Activated T-cell treated with anti-CD3 and anti-CD28 coated beads for 48 hours (primary cell): ENCODE measurements around the gene PICK1.
"Not testable (repeated sequence)": the region's sequence is repeated elsewhere in the genome, so short reads cannot be mapped to it uniquely, and the experiment has no call there.

Experiments
- DNase-seq: peaks from one replicate; pipeline ENCODE4 v3.0.0-alpha.2; 2020; ENCODE audit warnings: low read depth

Gene PICK1

DNA sequence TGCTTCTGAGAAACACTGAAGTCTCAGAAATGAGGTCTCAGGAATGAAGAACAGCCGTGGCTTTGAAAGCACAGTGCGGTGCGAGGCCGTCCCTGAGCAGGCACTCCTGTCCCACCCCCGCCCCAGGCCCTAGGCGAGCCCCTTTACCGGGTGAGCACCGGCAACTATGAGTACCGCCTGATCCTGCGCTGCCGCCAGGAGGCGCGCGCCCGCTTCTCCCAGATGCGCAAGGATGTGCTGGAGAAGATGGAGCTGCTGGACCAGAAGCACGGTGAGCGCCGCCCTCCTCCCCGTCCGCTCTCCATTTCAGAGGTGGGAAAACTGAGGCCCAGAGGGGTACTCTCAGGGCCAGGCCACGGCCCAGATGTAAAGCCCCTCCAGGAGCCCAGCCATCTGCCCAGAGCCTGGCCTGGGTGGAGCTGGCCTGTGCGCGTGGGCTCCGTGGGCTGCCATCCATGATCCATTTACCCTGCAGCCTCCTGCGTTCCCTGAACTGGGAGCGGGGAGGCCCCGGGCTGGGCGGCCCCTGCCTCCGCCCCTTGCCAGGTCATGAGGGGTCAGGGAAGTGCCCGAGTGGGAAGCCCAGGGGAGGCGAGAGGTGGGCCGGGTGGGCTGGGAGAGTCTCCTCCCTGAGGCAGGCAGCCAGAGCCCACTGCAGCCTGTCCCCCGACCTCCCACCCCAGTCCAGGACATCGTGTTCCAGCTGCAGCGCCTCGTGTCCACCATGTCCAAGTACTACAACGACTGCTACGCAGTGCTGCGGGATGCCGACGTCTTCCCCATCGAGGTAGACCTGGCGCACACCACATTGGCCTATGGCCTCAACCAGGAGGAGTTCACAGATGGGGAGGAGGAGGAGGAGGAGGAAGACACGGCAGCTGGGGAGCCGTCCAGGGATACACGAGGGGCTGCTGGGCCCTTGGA is 17.2 kb downstream of the PICK1 start:
- DNase-seq = no peak

- DNase-seq = no peak
Measured at GRCh38 chr22:38075105-38075825, 18.1 kb downstream of the PICK1 start.

- no peak for DNase-seq
Measured at GRCh38 chr22:38075961-38076360, 18.8 kb downstream of the PICK1 start.

- no peak for DNase-seq
Measured at GRCh38 chr22:38077096-38077495, 19.9 kb downstream of the PICK1 start.

DNA sequence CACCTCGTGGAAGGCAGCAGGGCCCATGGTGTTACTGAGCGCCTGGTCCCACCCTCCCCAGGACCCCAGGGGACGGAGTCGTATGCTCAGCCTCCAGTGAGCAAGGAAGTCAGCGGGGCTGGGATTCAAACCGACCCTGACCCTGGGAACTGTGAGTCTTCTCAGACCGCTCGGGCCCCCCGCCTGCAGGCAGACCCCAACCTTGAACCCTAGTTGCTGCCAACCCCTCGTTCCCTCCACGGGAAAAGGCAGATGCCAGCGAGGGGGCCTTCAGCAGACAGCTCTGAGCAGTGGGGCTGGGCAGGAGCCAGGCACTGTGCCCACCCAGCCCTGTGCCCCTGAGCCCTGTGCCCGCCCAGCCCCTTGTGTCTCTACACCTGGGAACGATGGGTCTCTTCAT is 20.4 kb downstream of the PICK1 start:
- no peak for DNase-seq

- DNase-seq = no peak
Measured at GRCh38 chr22:38078046-38078840, 21.0 kb downstream of the PICK1 start.

DNA sequence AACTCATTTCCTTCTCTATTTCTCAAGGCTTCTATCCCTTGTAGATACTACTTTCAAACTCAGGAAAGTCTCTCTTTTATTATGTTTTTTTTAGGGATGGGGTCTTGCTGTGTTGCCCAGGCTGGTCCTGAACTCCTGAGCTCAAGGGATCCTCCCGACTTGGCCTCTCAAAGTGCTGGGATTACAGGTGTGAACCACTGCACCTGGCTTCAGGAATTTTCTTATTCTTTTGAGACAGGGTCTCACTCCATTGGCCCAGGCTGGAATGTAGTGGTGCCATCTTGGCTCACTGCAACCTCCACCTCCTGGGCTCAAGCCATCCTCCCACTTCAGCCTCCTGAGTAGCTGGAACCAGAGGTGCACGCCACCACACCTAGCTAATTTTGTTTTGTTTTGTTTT is 22.0 kb downstream of the PICK1 start:
- not testable (repeated sequence) for DNase-seq

DNA sequence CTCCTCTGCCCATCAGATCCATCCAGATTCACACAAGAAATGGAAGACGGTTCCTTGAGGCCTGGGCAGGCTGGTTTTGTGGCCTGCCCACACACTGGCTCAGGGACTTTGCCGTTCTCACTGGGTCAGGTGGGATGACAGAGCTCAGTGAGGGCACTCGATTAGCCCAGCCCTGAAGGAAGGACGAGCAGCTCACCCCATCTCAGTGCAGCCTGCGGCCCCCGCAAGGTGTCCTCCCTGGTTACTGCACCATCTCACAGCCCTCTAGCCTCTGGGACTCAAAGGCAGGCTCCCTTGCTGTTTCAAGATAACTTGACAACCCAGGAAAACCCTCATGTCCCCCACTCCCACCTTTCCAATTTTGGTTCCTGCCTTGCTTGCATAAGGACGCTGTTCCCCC is 22.6 kb downstream of the PICK1 start:
- no peak for DNase-seq

- no peak for DNase-seq
Measured at GRCh38 chr22:38080474-38080849, 23.3 kb downstream of the PICK1 start.

DNA sequence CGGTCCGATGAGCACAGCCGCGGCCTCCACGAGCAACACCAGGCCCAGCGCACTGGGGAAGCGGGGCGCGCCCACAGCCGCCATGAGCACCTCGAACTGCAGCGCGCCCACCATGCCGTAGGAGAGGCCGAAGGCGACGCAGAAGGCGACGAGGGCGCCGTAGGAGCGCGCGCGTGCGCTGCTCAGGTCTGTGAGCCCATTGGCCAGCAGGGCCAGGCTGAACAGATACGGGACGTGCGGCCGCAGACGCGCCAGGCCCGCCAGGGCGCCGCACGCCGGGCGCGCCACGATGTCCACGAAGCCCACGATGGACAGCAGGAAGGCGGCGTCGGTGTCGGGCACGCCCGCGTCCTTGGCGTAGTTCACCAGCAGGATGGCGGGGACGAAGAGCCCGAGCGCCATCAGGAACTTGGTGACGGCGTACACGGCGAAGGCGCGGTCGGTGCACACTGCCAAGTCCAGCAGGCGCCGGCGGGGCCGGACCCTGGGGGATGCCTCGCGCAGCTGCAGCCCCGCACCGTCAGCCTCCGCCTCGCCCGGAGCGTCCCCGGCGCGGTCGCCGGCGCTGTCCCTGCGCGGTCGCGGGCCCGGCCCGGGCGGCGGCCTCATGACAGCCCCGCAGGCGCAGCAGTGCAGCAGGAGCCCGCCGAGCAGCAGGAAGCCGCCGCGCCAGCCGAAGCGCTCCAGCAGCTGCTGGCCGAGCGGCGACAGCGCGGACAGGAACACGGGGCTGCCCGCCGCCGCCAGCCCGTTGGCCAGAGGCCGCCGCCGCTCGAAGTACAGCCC is 23.8 kb downstream of the PICK1 start:
- no peak for DNase-seq

GRCh38 chr22:38081636-38081940 is 24.4 kb downstream of the PICK1 start:
- DNase-seq = no peak

- no peak for DNase-seq
Measured at GRCh38 chr22:38081941-38082828, 25.0 kb downstream of the PICK1 start.

GRCh38 chr22:38082986-38083710 is 25.9 kb downstream of the PICK1 start:
- DNase-seq = no peak

- DNase-seq = no peak
Measured at GRCh38 chr22:38083931-38084631, 26.9 kb downstream of the PICK1 start, which contains the start of gene SLC16A8. SLC16A8 (minus strand) TSS chr22:38084184; CDS start chr22:38082873, 1,311 bp downstream.

GRCh38 chr22:38085056-38085455 is 27.9 kb downstream of the PICK1 start:
- DNase-seq = no peak

DNA sequence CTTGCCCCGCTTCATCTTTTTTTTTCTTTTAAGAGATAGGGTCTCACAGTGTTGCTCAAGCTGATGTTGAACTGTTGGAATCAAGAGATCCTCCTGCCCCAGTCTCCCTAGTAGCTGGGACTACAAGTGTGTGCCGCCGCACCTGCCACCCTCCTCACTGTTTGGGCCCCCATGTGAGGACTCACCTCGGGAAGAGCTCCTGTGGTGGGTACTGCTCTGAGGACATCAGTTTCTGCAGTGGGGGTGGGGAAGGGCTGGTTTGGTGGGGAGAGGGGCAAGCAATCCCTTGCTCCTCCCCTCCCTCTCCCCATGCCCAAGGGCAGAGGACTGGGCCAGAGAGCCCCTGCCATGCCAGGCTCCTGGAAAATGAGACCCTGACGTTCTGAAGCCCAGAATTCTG is 28.3 kb downstream of the PICK1 start:
- no peak for DNase-seq

DNA sequence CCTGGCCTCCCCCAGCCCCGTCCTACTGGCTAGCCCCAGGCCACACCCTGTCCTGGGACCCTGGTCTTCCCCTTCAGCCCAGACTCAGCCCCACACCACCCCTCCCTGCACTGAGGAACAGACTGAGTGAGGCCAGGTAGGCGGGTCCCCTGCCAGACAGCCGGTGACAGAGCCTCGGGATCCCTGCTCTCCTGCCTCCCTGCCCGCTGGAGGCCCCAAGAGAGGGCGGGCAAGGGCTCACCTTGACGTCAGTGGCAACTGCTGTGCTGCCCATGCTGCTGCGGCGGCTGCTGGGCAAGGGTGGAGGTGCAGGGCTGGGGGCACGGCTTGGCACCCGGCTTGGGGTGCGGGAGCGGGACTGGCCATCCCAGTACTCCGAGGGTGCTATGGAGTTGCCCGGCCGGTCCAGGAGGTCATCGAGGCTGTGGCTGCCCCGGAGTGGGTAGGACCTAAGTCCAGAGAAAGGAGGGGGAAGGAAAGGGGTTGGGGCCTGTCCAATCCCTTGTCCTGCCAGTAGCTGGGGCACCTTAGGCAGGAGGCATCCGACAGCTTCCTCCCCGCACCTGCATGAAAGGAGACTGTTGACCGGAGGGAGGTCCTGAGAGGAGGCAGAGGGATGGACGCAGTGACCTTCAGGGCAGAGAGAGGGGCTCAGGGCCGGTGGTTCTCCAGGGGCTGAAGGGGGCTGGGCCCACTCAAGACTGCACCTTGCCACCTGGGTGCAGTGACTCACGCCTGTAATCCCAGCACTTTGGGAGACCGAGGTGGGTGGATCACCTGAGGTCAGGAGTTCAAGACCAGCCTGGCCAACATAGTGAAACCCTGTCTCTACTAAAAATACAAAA is 29.0 kb downstream of the PICK1 start:
- no peak for DNase-seq

- no peak for DNase-seq
Measured at GRCh38 chr22:38086942-38087341, 29.7 kb downstream of the PICK1 start.

DNA sequence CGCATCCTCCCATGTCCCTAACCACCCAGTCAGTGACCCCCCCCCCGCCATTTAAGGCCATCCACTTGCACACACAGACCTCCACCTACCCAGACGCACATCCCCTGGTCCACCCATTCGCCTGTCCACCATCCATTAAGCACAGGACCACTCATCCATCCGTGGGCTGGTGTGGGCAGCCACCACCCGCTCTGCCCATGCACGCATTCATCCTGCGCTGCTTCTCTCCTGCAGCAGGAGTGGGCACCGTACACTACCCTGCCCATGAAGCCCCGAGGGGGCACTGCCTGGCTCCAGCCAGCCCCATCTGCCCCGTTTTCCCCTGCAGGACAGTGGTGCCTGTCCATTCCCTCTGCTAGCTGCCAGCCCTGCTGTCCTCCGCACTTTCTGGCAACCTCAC is 30.7 kb downstream of the PICK1 start:
- no peak for DNase-seq
